Stimulated activated CD4-positive, alpha-beta T cell treated with anti-CD3 and anti-CD28 coated beads, Interleukin-12 subunit alpha, Interleukin-12 subunit beta, amount 100 ng/mL, for 24 hours (primary cell): Measurements from ENCODE around the gene ABCG2.

ENCODE experiments used
- DNase-seq, 2 experiments: peaks; one replicate each; pipeline ENCODE4 v3.0.0-alpha.2; 2020; ENCODE audit warnings: low read depth in 2 of 2

ABCG2 gene

GRCh38 chr4:88064410-88064809 is 94.0 kb downstream of the ABCG2 start:
- no peak for DNase-seq

- no peak for DNase-seq
These were observed 94.7 kb downstream of the ABCG2 start for GRCh38 chr4:88063634-88064296.

DNA sequence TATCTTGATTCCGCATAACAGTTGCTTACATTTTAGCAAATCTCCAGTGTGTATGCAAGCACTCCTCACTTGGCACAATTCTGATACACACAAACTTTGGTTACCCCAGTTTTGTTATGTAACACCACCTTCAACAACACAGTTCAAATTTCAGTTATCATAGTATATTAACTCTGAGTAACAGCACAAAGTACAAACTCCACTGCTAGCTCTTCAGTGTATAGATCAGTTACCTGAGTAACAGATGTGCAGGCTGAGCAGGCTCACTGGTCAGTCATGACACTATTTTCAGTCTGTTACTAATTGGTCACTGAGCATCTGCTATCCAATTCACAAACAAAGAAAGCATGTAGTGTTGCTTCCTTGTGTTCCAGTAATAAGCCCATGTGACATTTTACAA is 95.6 kb downstream of the ABCG2 start:
- DNase-seq: no peak

DNA sequence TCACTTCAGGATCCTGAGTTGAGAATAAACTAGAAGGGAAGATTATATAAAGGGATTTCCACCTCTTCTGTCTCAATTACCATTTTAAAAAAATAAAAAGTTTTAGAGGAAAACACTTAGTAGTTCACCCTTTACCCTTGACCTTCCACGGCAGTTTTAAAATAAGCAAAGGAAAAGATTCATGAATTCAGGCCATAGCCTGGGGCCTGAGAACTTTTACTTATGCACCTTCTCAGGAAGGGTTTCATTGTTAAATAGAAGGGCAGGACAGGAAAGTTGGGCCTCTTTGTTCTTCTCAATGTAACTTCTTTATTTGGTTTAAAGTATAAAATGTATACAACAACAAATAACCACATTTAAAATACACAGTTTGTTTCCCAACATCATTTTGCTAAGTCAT is 96.1 kb downstream of the ABCG2 start:
- no peak for DNase-seq

DNA sequence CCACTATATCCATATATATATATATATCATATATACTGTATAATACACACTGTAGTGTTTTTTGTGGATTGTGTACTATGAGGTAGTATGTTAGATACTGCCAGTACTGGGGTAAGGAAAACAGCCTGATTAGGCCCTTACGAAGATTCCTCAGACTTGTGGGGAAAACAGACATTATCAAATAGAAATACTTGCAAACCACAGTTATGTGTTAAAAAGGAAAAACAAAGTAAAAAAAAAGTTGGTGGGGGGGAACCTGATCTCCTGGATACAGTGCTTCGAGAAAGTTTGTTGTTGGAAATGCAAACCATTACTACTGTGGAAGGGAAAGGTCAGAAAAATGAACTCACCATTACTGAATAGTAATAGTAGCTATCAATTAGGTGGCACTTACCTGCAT is 98.0 kb downstream of the ABCG2 start:
- no peak for DNase-seq

GRCh38 chr4:88059766-88060165 is 98.7 kb downstream of the ABCG2 start:
- DNase-seq: no peak

- no peak for DNase-seq
These were observed 100.1 kb downstream of the ABCG2 start for GRCh38 chr4:88058295-88058694.

DNA sequence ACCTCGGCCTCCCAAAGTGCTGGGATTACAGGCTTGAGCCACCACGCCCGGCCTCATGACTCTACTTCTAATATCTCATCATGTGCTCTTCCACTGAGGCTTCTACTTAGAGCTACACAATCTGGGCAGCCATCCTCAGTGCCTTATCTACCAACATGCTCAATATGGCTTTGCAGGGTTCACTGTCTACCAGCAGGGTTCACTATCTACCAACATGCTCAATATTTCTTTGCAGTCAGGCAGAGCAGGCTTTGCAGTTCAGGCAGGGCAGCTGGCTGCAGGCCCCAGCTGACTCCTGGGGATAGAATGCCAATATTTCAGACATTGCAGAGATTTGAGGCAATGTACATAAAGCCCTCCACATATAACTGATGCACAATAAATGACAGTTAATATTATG is 103.5 kb downstream of the ABCG2 start:
- DNase-seq: no peak

DNA sequence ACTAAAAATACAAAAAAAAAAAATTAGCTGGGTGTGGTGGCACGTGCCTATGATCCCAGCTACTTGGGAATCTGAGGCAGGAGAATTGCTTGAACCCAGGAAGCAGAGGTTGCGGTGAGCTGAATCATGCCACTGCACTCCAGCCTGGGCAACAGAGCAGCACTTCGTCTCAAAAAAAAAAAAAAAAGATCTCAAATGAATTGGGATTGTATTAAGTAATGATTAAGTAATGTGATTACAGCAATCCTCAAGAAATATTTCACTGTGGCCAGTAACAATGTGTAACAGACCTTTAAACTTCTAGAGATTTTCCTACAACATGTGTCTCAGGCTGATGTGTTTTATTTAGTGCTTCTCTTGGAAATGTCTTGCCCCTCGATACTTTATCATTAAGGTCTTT is 104.2 kb downstream of the ABCG2 start:
- DNase-seq: no peak

- DNase-seq: no peak
These were observed 113.4 kb downstream of the ABCG2 start for GRCh38 chr4:88045021-88045420.

GRCh38 chr4:88043586-88044340 is 114.7 kb downstream of the ABCG2 start:
- no peak for DNase-seq

DNA sequence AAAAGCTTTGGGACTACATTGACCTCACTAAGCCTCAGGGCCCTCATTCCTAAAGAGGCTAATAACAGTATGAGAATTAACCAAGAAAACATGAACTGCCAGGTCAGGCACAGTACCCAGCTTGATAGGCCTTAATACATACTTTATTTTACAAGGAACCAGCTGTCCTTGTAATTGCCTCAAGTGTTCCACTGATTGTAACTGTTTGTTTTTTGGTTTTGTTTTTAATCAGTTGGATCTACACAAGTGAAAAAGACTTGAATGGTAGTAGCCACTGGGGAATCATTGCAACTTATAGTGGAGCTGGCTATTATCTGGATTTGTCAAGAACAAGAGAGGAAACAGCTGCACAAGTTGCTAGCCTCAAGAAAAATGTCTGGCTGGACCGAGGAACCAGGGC is 115.4 kb downstream of the ABCG2 start:
- DNase-seq: no peak

GRCh38 chr4:88041626-88042025 is 116.8 kb downstream of the ABCG2 start:
- DNase-seq: no peak

GRCh38 chr4:88040707-88041106 is 117.7 kb downstream of the ABCG2 start:
- DNase-seq: no peak
